Central memory CD8-positive, alpha-beta T cell (primary cell): ENCODE data around the gene PPM1A.

Experiments used
- ATAC-seq: fragments of 150-1000 bp; cut with Tn5 transposase; replicated peaks from 2 replicates; pipeline ENCODE4 v1.10.0; 2022; ENCODE audit warnings: mild to moderate bottlenecking, moderate FRiP score, moderate number of reproducible peaks; ENCODE audit not compliant: poor library complexity, severe bottlenecking; ENCODE audit errors: extremely low read depth
- DNase-seq, 2 donors: peaks; one replicate each; pipeline ENCODE4 v3.0.0; 2021; ENCODE audit warnings: low spot score in 2 of 2
- H3K27ac Mint-ChIP-seq: one replicate; pipeline ENCODE4 v1.8.0; 2022; ENCODE audit warnings: low read depth, mild to moderate bottlenecking, moderate library complexity, mixed read lengths
- H3K27me3 Mint-ChIP-seq: one replicate; pipeline ENCODE4 v1.8.0; 2022; ENCODE audit warnings: mixed read lengths
- H3K36me3 Mint-ChIP-seq: one replicate; pipeline ENCODE4 v1.8.0; 2022; ENCODE audit warnings: mild to moderate bottlenecking, moderate library complexity, mixed read lengths; ENCODE audit not compliant: insufficient read depth
- H3K4me1 Mint-ChIP-seq: one replicate; pipeline ENCODE4 v1.8.0; 2022; ENCODE audit warnings: mixed read lengths
- H3K4me3 Mint-ChIP-seq: one replicate; pipeline ENCODE4 v1.8.0; 2022; ENCODE audit warnings: mild to moderate bottlenecking, moderate library complexity, mixed read lengths
- H3K9me3 Mint-ChIP-seq: one replicate; pipeline ENCODE4 v1.8.0; 2022; ENCODE audit warnings: mixed read lengths

The PPM1A gene

DNA sequence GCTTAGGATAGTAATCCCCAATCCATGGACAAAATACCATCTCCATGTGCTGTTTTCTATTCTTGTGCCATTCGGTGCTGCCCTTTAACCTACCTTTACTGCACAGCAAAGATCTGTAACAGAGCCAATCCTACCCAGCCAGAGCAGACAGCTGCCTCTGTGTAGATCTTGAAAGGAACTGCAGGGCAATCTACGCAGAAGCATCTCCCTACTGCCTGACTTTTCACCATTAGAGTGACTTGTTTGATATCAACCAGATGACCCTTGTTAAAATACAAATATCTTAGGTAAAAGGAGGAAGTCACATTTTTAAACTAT is 33.9 kb upstream of the PPM1A start:
- no peaks in the 10 kb centered on the region for H3K4me1 Mint-ChIP-seq
- ATAC-seq: no peak

DNA sequence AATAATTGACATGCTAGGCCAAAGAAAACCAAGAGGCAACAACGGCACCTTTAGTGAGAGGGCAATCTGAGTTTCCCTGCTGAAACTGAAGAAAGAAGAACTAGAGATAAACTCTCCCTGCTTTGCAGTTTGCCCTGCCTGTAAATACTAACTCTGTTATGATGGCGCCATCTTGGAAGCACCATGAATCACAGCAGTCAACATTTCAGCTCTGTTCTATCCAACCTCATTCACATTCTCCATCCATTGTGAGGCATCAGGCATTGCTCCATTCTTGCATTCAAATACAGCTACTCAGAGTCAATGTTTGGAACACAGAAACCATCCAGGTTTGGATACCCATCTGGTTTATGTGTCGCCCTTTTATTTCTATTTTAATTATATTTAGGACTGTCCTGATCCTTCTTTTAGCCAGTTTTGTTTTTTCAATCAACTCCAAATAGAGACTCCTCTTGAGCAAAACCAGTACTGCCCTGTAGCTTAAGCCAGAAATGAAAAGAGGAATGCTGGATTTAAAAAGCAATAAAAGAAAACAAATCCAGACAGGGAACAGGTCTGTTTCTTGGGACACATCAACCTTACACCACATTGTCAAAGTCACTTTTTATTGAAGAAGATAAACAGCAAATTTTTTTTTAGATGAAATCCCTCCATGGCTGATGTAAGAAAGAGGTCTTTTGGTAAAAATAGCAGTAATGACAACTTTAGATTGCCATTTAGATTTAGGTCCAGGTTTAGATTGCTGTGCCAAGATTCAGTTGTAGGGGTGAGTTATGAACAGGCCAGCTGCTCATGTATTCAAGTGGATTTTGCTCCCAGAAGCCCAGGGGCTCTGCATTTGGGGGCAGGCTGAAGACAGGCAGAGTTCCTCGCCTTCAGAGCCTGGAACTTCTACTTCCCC is 33.3 kb upstream of the PPM1A start:
- no peak for ATAC-seq
- Mint-ChIP-seq H3K9me3 (no peaks in the 10 kb centered on the region), H3K4me1 (no peaks in the 10 kb centered on the region), H3K36me3 (no peaks in the 10 kb centered on the region), H3K27ac (no peak overlapping the region), H3K4me3 (no peak overlapping the region), H3K27me3 (no peaks in the 10 kb centered on the region)
- DNase-seq: no peak

More for the DNA sequence above, 33.9 kb upstream of the PPM1A start:
- Mint-ChIP-seq H3K27ac (no peak overlapping the region), H3K36me3 (no peaks in the 10 kb centered on the region), H3K4me3 (no peak overlapping the region), H3K9me3 (no peaks in the 10 kb centered on the region), H3K27me3 (peaks cover 2% of the 10 kb centered on the region)
- DNase-seq: no peak

DNA sequence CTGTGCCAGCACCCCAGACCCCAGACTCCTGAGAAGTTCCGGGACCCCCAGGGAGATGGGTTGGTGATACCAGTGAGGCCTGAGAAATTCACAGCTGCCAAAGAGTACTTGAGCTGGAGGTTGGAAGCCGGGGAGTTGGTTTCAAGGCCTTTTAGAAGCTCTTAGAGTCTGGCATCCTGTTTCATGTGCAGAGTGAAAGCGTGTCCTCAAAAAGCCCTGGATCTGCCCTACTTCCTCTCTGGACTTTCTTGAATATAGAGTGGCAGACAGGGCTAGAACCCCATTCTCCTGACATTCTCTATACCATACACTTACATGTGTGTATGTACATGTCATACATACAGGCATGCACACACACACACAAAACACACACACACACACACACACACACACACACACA is 31.3 kb upstream of the PPM1A start:
- H3K4me3 Mint-ChIP-seq: no peak overlapping the region
- H3K4me1 Mint-ChIP-seq: no peaks in the 10 kb centered on the region
- no peak overlapping the region for H3K27ac Mint-ChIP-seq
- no peaks in the 10 kb centered on the region for H3K27me3 Mint-ChIP-seq
- ATAC-seq (no peak), DNase-seq (no peak)
- no peaks in the 10 kb centered on the region for H3K9me3 Mint-ChIP-seq
- H3K36me3 Mint-ChIP-seq: no peaks in the 10 kb centered on the region

DNA sequence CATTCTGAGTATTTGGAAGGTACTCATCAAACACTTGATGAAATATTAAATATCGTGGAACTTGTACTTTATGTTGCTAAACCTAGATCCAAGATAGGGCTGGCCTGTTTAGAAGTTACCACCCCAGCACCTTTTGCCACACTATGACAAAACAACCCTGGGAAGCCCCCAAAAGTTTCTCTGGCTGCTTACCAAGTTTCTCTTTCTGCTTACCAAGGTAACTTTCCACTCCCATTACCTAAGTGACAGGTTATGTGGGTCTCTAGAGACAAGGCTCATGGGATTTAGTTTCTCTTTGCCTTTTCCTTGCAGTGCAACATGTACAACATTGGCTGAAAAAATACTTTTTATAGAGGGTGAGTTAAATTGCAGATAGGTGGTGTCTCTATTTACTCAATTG is 28.9 kb upstream of the PPM1A start:
- ATAC-seq: no peak
- Mint-ChIP-seq H3K27me3 (no peaks in the 10 kb centered on the region), H3K27ac (no peak overlapping the region), H3K4me3 (no peak overlapping the region), H3K9me3 (no peaks in the 10 kb centered on the region), H3K4me1 (no peaks in the 10 kb centered on the region), H3K36me3 (no peaks in the 10 kb centered on the region)
- DNase-seq: no peak

DNA sequence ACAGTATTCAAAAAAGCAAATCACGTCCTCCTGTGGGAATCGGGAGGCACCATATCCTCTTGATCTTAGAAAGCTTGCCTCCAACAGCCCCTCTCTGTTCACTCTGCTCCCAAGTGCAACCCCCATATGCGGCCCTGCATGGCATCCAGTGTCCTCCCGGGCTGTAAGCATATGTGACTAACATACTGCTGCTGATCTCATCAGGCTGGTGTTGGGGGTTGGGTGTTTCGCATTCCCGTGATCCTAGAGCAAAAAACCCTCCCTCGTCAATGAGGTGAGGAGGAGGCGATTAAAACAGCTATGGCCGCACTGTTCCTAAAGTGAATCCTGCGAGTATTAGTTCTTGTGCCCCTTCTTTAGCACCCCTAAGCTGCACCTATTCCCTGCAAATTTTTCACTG is 28.1 kb upstream of the PPM1A start:
- Mint-ChIP-seq H3K9me3 (no peaks in the 10 kb centered on the region), H3K27ac (no peak overlapping the region), H3K4me1 (no peaks in the 10 kb centered on the region), H3K4me3 (no peak overlapping the region), H3K27me3 (no peaks in the 10 kb centered on the region), H3K36me3 (no peaks in the 10 kb centered on the region)
- DNase-seq: no peak
- no peak for ATAC-seq

DNA sequence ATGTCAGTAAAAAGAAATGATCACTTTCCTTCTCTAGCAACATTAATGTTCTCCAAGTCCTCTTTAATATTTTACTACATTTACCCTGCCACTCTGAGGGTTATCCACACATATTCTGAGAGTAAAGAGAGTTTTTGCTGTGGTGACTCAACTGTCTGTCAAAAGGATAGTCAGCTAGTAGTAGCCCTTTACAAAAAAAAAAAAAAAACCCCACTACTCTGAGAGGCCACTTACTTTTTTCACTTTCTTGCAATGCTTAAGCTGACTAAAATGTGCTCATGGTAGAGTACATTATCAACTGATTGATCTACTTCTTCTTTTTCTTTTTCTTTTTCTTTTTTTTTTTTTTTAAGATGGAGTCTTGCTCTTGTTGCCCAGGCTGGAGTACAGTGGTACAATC is 27.6 kb upstream of the PPM1A start:
- no peaks in the 10 kb centered on the region for H3K36me3 Mint-ChIP-seq
- no peaks in the 10 kb centered on the region for H3K9me3 Mint-ChIP-seq
- H3K27ac Mint-ChIP-seq: no peak overlapping the region
- DNase-seq (no peak), ATAC-seq (no peak)
- no peaks in the 10 kb centered on the region for H3K27me3 Mint-ChIP-seq
- no peaks in the 10 kb centered on the region for H3K4me1 Mint-ChIP-seq
- no peak overlapping the region for H3K4me3 Mint-ChIP-seq

DNA sequence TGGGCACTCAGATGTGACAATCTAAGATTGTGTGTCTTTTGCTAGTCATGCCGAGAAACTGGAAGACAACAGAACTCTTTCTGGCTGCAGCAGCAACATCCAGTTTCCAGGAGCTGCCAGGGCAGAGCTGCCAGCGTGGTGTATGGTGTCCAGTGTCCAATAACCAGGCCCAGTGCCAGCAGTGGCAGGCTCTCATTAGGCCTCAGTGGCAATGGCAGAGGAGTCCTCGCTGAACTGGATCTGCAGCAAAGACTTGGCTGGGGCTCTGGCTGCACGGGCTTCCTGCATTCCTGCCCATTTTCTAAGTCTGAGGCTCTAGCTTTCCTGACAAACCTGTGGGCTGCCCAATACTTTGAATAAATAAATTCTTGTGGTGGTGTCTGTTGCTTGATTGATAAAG is 26.2 kb upstream of the PPM1A start:
- no peak for DNase-seq
- Mint-ChIP-seq H3K27me3 (no peaks in the 10 kb centered on the region), H3K9me3 (no peaks in the 10 kb centered on the region), H3K27ac (no peak overlapping the region), H3K36me3 (no peaks in the 10 kb centered on the region), H3K4me1 (no peaks in the 10 kb centered on the region), H3K4me3 (no peak overlapping the region)
- no peak for ATAC-seq

DNA sequence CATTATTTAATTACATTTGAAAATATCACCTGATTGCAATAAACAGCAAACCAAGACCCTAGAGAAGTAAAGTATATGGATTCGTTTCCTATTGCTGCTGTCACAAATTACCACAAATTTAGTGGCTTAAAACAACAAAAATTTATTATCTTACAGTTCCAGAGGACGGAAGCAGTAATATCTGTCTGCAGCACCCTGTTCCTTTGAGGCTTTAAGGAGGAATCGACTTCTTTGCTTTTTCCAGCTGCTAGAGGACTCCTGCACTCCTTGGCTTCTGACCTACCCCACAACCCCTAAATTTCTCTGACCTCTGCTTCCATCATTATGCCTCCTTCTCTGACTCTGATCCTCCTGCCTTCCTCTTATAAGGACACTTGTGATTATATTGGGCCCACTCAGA is 23.8 kb upstream of the PPM1A start:
- Mint-ChIP-seq H3K27me3 (no peaks in the 10 kb centered on the region), H3K4me1 (no peaks in the 10 kb centered on the region), H3K36me3 (no peaks in the 10 kb centered on the region), H3K27ac (no peak overlapping the region), H3K4me3 (no peak overlapping the region), H3K9me3 (no peaks in the 10 kb centered on the region)
- DNase-seq: no peak
- ATAC-seq: no peak

DNA sequence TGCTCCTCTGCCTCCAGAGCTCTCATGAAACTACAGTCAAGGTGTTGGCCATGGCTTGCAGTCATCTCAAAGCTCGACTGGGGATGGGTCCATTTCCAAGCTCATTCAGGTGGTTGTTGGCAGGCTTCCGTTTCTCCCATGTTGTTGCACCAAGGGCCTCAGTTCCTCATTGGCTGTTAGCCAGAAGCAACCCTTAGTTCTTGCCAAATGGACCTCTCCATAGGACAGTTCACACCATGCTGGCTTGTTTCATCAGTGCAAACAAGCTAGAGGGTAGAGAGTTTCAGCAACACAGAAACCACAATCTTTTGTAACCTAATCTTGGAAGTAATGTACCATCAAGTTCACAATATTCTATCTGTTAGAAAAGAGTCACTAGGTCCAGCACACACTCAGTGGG is 22.7 kb upstream of the PPM1A start:
- no peaks in the 10 kb centered on the region for H3K4me1 Mint-ChIP-seq
- H3K9me3 Mint-ChIP-seq: no peaks in the 10 kb centered on the region
- no peaks in the 10 kb centered on the region for H3K27me3 Mint-ChIP-seq
- ATAC-seq (no peak), DNase-seq (no peak)
- H3K27ac Mint-ChIP-seq: no peak overlapping the region
- no peaks in the 10 kb centered on the region for H3K36me3 Mint-ChIP-seq
- no peak overlapping the region for H3K4me3 Mint-ChIP-seq

DNA sequence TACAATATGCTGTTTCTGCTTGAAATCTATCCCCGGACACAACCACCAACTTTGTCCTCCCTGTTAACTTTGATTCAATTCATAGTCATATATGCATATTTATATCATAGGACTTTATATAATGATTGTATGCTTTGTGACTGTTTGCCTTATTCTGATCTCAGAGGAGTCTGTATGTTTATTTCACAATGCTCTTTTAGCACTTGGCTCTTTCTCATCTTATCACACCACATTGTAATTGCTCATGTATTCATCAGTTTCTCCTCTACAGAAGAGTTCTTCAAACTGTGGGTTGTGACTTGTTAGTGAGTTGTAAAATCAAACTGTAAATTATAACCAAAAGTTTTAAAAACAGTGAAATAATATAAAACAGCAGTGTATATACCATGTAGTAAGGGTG is 21.7 kb upstream of the PPM1A start:
- Mint-ChIP-seq H3K27me3 (no peaks in the 10 kb centered on the region), H3K4me1 (no peaks in the 10 kb centered on the region), H3K4me3 (no peak overlapping the region), H3K36me3 (no peaks in the 10 kb centered on the region), H3K9me3 (peaks cover 3% of the 10 kb centered on the region), H3K27ac (no peak overlapping the region)
- ATAC-seq (no peak), DNase-seq (no peak)

DNA sequence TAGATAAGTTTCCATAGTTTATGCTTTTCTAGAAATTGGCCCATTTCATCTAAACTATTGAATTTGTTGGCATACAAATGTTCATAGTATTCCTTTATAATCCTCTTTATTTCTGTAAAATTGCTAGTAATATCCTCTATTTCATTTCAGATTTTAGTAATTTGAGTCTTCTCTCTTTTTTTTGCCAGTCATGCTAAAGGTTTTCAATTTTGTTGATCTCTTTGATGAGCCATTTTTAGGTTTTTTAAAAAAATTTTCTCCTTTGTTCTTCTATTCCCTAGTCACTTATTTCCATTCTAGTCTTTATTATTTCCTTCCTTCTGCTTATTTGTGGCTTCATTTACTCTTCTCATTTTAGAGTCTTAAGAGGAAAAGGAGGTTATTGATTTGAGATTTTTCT is 19.4 kb upstream of the PPM1A start:
- Mint-ChIP-seq H3K4me1 (no peaks in the 10 kb centered on the region), H3K36me3 (no peaks in the 10 kb centered on the region), H3K9me3 (peaks cover 8% of the 10 kb centered on the region), H3K4me3 (no peak overlapping the region), H3K27ac (peak overlapping the region; percentile 44), H3K27me3 (no peaks in the 10 kb centered on the region)
- no peak for ATAC-seq
- DNase-seq: no peak

DNA sequence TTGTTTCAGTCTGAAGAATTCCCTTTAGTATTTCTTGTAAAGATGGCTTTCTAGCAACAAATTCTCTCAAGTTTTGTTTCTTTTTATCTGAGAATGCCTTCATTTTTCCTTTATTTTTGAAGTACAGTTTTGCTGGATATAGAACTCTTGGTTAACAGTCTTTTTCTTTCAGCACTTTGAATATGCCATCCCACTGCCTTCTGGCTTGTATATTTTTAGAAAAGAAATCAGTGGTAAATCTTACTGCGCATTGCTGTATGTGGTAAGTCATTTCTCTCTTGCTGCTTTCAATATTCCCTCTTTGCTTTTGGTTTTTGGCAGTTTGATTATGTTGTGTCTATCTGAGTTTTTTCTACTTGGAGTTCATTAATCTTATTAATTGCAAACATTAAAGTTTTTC is 16.8 kb upstream of the PPM1A start:
- Mint-ChIP-seq H3K9me3 (peaks cover 8% of the 10 kb centered on the region), H3K36me3 (no peaks in the 10 kb centered on the region)
- ATAC-seq: no peak

DNA sequence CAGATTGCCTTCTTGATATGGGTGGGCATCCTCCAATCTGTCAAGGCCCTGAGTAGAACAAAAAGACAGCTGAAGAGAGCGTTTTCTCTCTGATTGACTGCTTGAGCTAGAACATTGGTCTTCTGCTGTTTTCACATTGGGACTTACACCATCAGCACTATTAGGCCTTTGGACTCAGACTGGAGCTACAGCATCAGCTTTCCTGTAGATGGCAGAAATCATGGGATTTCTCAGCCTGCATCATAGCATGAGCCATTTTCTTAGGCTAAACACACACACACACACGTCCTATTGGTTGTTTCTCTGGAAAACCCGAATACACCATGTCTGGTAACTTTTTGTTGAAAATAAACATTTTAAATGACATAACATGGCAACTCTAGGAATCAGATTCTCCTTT is 15.8 kb upstream of the PPM1A start:
- Mint-ChIP-seq H3K27me3 (peaks cover 7% of the 10 kb centered on the region), H3K27ac (no peak overlapping the region), H3K36me3 (no peaks in the 10 kb centered on the region), H3K9me3 (peaks cover 8% of the 10 kb centered on the region), H3K4me3 (no peak overlapping the region), H3K4me1 (no peaks in the 10 kb centered on the region)
- no peak for ATAC-seq
- DNase-seq: no peak

More for the DNA sequence above, 16.8 kb upstream of the PPM1A start:
- Mint-ChIP-seq H3K4me1 (no peaks in the 10 kb centered on the region), H3K27ac (no peak overlapping the region), H3K4me3 (no peak overlapping the region), H3K27me3 (peaks cover 7% of the 10 kb centered on the region)
- no peak for DNase-seq
